ENCODE measurements around the gene WWTR1.

Gene WWTR1

DNA sequence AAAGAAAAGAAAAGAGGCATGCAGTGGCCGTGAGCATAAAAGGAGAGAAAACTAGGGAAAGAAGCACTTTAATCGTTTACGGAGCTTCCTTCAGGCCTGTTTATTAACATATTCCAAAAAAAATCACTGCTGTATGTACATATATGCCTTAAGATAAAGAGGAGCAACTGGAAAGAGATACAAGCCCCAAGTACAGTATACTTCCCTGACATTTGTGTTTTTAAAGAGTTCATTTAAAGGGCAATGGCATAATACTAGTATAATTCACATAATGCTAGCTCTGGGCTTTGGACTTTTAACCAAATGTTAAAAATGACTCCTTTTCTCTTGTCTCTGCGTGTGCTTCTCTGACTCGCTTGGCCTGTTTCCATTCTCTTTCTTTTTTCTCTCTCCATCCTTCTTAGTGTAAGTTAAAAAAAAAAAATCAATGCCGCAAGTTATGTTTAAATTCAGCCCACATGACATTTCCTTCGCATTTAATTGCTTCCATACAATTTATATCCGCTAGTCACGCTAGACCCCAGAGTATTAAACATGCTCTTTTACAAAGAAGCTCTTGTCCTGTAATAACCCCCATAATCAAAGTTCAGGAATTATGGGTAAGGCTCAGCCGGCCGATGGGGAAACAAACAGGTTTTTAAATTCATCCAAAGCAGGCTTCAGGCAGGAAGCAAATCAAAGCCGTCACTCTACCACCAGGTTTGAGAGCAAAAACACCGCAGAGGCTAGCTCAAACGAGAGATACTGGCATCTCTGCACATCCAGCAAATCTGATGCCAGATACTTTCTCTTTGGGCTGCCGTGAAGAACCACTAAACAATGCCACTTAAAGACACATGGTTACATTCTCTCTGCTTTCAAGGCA lies 19.4 kb downstream of the WWTR1 start:
- TF ChIP-seq CTCF (IDR thresholded peaks at IDR 0.05) = no peak
- peak overlapping the region; percentile 54 for H3K4me3 ChIP-seq

DNA sequence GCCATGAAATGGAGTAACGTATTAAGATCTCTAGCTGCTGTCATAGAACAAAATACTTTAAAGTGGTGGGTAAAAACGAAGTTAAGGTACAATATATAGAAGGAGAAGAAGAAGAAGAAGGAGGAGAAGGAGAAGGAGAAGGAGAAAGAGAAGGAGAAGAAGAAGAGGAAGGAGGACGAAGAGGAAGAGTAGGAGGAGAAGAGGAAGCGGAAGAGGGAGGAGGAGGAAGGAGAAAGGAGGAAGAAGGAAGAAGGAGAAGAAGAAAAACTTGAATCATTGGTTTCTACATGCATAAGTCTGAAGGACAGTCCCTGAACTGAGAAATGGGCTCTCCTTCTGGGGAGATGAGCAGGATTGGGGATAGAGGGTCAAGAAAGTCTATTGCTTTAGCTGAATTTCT lies 22.4 kb downstream of the WWTR1 start:
- TF ChIP-seq CTCF (IDR thresholded peaks at IDR 0.05) = no peak
- no peak overlapping the region for H3K4me3 ChIP-seq
- no peak overlapping the region for H3K27ac ChIP-seq
- no peak for DNase-seq (ENCODE audit: low spot score)

More for the DNA sequence above, 19.4 kb downstream of the WWTR1 start:
- peak overlapping the region; percentile 22 to 68 for H3K27ac ChIP-seq
- DNase-seq (ENCODE audit: low spot score) = no peak

GRCh38 chr3:149634573-149634972 lies 23.3 kb downstream of the WWTR1 start:
- H3K27ac ChIP-seq = peak overlapping the region; percentile 56 to 60
- no peak overlapping the region for H3K4me3 ChIP-seq
- no peak for DNase-seq (ENCODE audit: low spot score)
- no peak for TF ChIP-seq CTCF (IDR thresholded peaks at IDR 0.05)

DNA sequence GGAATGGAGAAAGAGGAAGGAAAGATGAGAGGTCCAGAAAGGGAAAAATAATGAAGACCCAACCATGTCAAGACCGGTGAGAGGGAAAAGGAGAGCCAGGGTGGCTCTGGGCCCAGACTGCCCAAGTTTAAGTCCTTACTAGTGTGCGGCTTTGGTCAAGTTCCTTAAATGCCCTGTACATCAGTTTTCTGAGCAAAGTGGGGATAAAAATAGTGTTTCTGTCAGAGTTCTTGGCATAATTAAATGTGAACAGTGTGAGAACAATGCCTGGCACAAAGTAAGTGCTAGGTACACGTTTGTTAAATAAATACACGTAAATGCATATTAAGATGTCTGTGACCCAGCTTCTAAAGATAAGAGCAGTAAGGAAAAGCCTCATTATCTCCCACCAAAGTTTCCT lies 23.8 kb downstream of the WWTR1 start:
- Histone ChIP-seq H3K4me3 (no peak overlapping the region), H3K27ac (peak overlapping the region; percentile 56 to 60)
- DNase-seq (ENCODE audit: low spot score) = no peak
- TF ChIP-seq CTCF (IDR thresholded peaks at IDR 0.05) = no peak

DNA sequence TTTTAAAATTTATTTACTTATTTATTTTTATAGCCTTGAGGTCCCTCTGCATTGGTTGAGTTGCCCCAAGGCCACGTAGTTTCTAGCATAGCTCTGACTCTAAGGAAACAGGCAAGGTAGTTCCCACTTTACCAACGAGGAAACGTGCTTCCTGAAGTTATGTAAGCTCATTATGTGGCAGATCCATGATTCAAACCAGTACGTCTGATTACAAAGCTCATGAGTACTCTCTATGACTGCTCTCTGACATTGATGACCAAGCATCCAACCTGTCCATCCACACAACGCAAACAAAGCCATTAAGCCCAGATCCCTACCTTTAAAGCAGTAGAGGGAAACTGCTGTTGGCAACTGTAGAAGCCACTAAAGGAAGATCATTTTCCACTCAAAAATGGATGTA lies 25.6 kb downstream of the WWTR1 start:
- no peak for DNase-seq (ENCODE audit: low spot score)
- Histone ChIP-seq H3K4me3 (no peak overlapping the region), H3K27ac (no peak overlapping the region)
- no peak for TF ChIP-seq CTCF (IDR thresholded peaks at IDR 0.05)

- no peak for TF ChIP-seq CTCF (IDR thresholded peaks at IDR 0.05)
- Histone ChIP-seq H3K27ac (no peak overlapping the region), H3K4me3 (no peak overlapping the region)
- no peak for DNase-seq (ENCODE audit: low spot score)
These were observed 27.0 kb downstream of the WWTR1 start for GRCh38 chr3:149630806-149631205.

Measured in coronary artery (tissue), 2 donors.